H9 (cell line): ENCODE data around the gene MIPOL1. TPM values are rescaled to one million over a fixed set of nuclear protein-coding genes. Genes with fewer than 3 reads are reported as not detected.

Source experiments
- DNase-seq: peaks from one replicate; pipeline ENCODE4 v3.0.0-alpha.2; 2017
- H2AFZ ChIP-seq: one replicate; pipeline ENCODE4 v1.6.1; 2013; ENCODE audit warnings: mild to moderate bottlenecking, low read length, control low read depth, moderate library complexity
- H2AK5ac ChIP-seq: 2 replicates; pipeline ENCODE4 v1.6.1; 2013; ENCODE audit warnings: low read length, control low read depth, mixed read lengths; ENCODE audit not compliant: insufficient read length
- H2BK120ac ChIP-seq: one replicate; pipeline ENCODE4 v1.6.1; 2013; ENCODE audit warnings: low read depth, mild to moderate bottlenecking, low read length, control low read depth, inconsistent platforms; ENCODE audit not compliant: poor library complexity, severe bottlenecking
- H2BK12ac ChIP-seq: 2 replicates; pipeline ENCODE4 v1.6.1; 2013; ENCODE audit warnings: low read length, control low read depth, mixed read lengths, low read depth; ENCODE audit not compliant: insufficient read length
- H2BK15ac ChIP-seq: 2 replicates; pipeline ENCODE4 v1.6.1; 2013; ENCODE audit warnings: low read depth, low read length, control low read depth
- H2BK20ac ChIP-seq: one replicate; pipeline ENCODE4 v1.6.1; 2013; ENCODE audit warnings: low read depth, mild to moderate bottlenecking, low read length, control low read depth, inconsistent platforms; ENCODE audit not compliant: poor library complexity, severe bottlenecking
- H2BK5ac ChIP-seq: 2 replicates; pipeline ENCODE4 v1.6.1; 2013; ENCODE audit warnings: low read length, control low read depth, mixed read lengths; ENCODE audit not compliant: insufficient read length
- H3K14ac ChIP-seq: 2 replicates; pipeline ENCODE4 v1.6.1; 2013; ENCODE audit warnings: low read length, control low read depth; ENCODE audit not compliant: insufficient read depth
- H3K18ac ChIP-seq: 2 replicates; pipeline ENCODE4 v1.6.1; 2013; ENCODE audit warnings: low read depth, mild to moderate bottlenecking, mixed read lengths, low read length, control low read depth; ENCODE audit not compliant: insufficient read length
- H3K23ac ChIP-seq: 2 replicates; pipeline ENCODE4 v1.6.1; 2013; ENCODE audit warnings: low read length, control low read depth, mixed read lengths, low read depth; ENCODE audit not compliant: insufficient read length
- H3K23me2 ChIP-seq: 2 replicates; pipeline ENCODE4 v1.6.1; 2013; ENCODE audit warnings: low read depth, mild to moderate bottlenecking, mixed read lengths, low read length, control low read depth; ENCODE audit not compliant: insufficient read length, poor library complexity, severe bottlenecking
- H3K27ac ChIP-seq: 2 replicates; pipeline ENCODE4 v1.5.1; 2013; ENCODE audit warnings: low read length, control low read depth, mixed read lengths, low read depth; ENCODE audit not compliant: insufficient read length
- H3K27me3 ChIP-seq: 2 replicates; pipeline ENCODE4 v1.6.1; 2013; ENCODE audit warnings: low read length, control low read depth, inconsistent platforms; ENCODE audit not compliant: insufficient read depth
- H3K4ac ChIP-seq: 2 replicates; pipeline ENCODE4 v1.6.1; 2013; ENCODE audit warnings: low read depth, mild to moderate bottlenecking, control low read depth, inconsistent platforms, low read length, moderate library complexity
- H3K4me1 ChIP-seq: 2 replicates; pipeline ENCODE4 v1.6.1; 2013; ENCODE audit warnings: low read length, control low read depth, inconsistent platforms; ENCODE audit not compliant: insufficient read depth
- H3K4me2 ChIP-seq: 2 replicates; pipeline ENCODE4 v1.6.1; 2013; ENCODE audit warnings: low read length, control low read depth, mixed read lengths; ENCODE audit not compliant: insufficient read length, insufficient read depth
- H3K56ac ChIP-seq: 2 replicates; pipeline ENCODE4 v1.6.1; 2013; ENCODE audit warnings: low read depth, mild to moderate bottlenecking, mixed read lengths, low read length, control low read depth; ENCODE audit not compliant: insufficient read length
- H3K79me1 ChIP-seq: 2 replicates; pipeline ENCODE4 v1.6.1; 2013; ENCODE audit warnings: low read depth, mild to moderate bottlenecking, moderate library complexity, low read length, control low read depth, inconsistent platforms; ENCODE audit not compliant: insufficient read depth, poor library complexity, severe bottlenecking
- H3K79me2 ChIP-seq: 2 replicates; pipeline ENCODE4 v1.6.1; 2013; ENCODE audit warnings: low read length, control low read depth, inconsistent platforms; ENCODE audit not compliant: insufficient read depth
- H3K9ac ChIP-seq: 2 replicates; pipeline ENCODE4 v1.6.1; 2013; ENCODE audit warnings: low read length, control low read depth, mixed read lengths; ENCODE audit not compliant: insufficient read length; ENCODE audit errors: extremely low read depth
- H3K9me3 ChIP-seq: one replicate; pipeline ENCODE4 v1.6.1; 2013; ENCODE audit warnings: low read depth, low read length, inconsistent platforms; ENCODE audit not compliant: control insufficient read depth
- H3T11ph ChIP-seq: one replicate; pipeline ENCODE4 v1.6.1; 2013; ENCODE audit warnings: mild to moderate bottlenecking, low read length, control low read depth, inconsistent platforms
- H4K20me1 ChIP-seq: one replicate; pipeline ENCODE4 v1.6.1; 2013; ENCODE audit not compliant: control insufficient read depth, insufficient read length, insufficient read depth
- H4K5ac ChIP-seq: 2 replicates; pipeline ENCODE4 v1.6.1; 2013; ENCODE audit warnings: low read depth, mild to moderate bottlenecking, mixed read lengths, low read length, control low read depth; ENCODE audit not compliant: insufficient read length
- H4K8ac ChIP-seq: replicated peaks from 2 replicates; pipeline ENCODE4 v1.6.1; 2013; ENCODE audit warnings: low read length, control low read depth, mixed read lengths, low read depth; ENCODE audit not compliant: insufficient read length
- H4K91ac ChIP-seq: 2 replicates; pipeline ENCODE4 v1.6.1; 2013; ENCODE audit warnings: low read depth, mild to moderate bottlenecking, moderate library complexity, mixed read lengths, low read length, control low read depth; ENCODE audit not compliant: insufficient read length
- H3K27ac Mint-ChIP-seq, 3 experiments: 2 replicates in 2 of 3; 3 replicates in 1 of 3; pipeline ENCODE4 v1.8.0; 2020 to 2021; ENCODE audit warnings: mixed read lengths in 3 of 3, mild to moderate bottlenecking in 1 of 3, moderate library complexity in 1 of 3
- H3K27me3 Mint-ChIP-seq: 2 replicates; pipeline ENCODE4 v1.8.0; 2021; ENCODE audit warnings: low read depth, mild to moderate bottlenecking, moderate library complexity, mixed read lengths
- H3K36me3 Mint-ChIP-seq, 3 experiments: 2 replicates in 2 of 3; 3 replicates in 1 of 3; pipeline ENCODE4 v1.8.0; 2020 to 2021; ENCODE audit warnings: low read depth in 3 of 3, mixed read lengths in 3 of 3; ENCODE audit not compliant: insufficient read depth in 1 of 3
- H3K4me1 Mint-ChIP-seq, 2 experiments: 2 replicates each; pipeline ENCODE4 v1.8.0; 2020; ENCODE audit warnings: mixed read lengths in 2 of 2
- H3K4me3 Mint-ChIP-seq, 2 experiments: 2 replicates in 1 of 2; 3 replicates in 1 of 2; pipeline ENCODE4 v1.8.0; 2020 to 2021; ENCODE audit warnings: mild to moderate bottlenecking in 2 of 2, mixed read lengths in 2 of 2, moderate library complexity in 1 of 2
- H3K9me3 Mint-ChIP-seq, 2 experiments: 2 replicates in 1 of 2; 3 replicates in 1 of 2; pipeline ENCODE4 v1.8.0; 2020; ENCODE audit warnings: mild to moderate bottlenecking in 2 of 2, mixed read lengths in 2 of 2, moderate library complexity in 1 of 2
- CTCF ChIP-seq: fragments of 200-600 bp; sonication (generic); conservative IDR thresholded peaks from 3 replicates; pipeline ENCODE4 v1.8.0; 2021; ENCODE audit warnings: antibody characterized with exemption, mild to moderate bottlenecking
- WGBS: extraction: QIAGEN DNeasy Blood & Tissue Kit; methylation state at CpG from one replicate; pipeline ENCODE4 v1.1.7; 2013; ENCODE audit warnings: missing lambda C conversion rate, low lambda C conversion rate, mixed read lengths; ENCODE audit not compliant: insufficient read length; ENCODE audit errors: extremely low coverage; 5-methylcytosine and 5-hydroxymethylcytosine counted together
- total RNA-seq: library from RNA; stranded (reverse); gene quantifications from 2 replicates; pipeline ENCODE4 v1.2.1, GENCODE V29; 2021

Gene MIPOL1
- total RNA-seq, 1 experiment from 2014 or later = 15.6 TPM

- Histone ChIP-seq H4K20me1 (no peaks in the 10 kb centered on the region), H4K5ac (no peak overlapping the region), H3T11ph (no peak overlapping the region), H3K9ac (no peak overlapping the region), H3K79me2 (no peaks in the 10 kb centered on the region), H2AFZ (no peak overlapping the region), H3K18ac (no peak overlapping the region), H3K27ac (no peak overlapping the region), H3K4me1 (no peaks in the 10 kb centered on the region), H3K27me3 (no peaks in the 10 kb centered on the region), H3K4ac (no peak overlapping the region), H2BK5ac (no peak overlapping the region), H3K79me1 (no peaks in the 10 kb centered on the region), H3K14ac (no peak overlapping the region), H3K9me3 (no peaks in the 10 kb centered on the region), H2AK5ac (no peak overlapping the region), H2BK20ac (no peak overlapping the region), H2BK120ac (no peak overlapping the region), H4K8ac (no peak overlapping the region), H3K23ac (no peak overlapping the region), H4K91ac (no peak overlapping the region), H2BK12ac (no peak overlapping the region), H3K23me2 (no peaks in the 10 kb centered on the region), H3K56ac (no peak overlapping the region), H2BK15ac (no peak overlapping the region), H3K4me2 (no peak overlapping the region)
- DNase-seq = no peak
- Mint-ChIP-seq H3K27ac (peak overlapping the region; percentile 49 to 90 (median 86)), H3K36me3 (peaks cover 27 to 40% (median 30%) of the 10 kb centered on the region in 3 experiments), H3K4me3 (no peak overlapping the region), H3K9me3 (peaks cover 23 to 34% of the 10 kb centered on the region in 2 experiments), H3K4me1 (peaks cover 9 to 11% of the 10 kb centered on the region in 2 experiments), H3K27me3 (no peaks in the 10 kb centered on the region)
- no peak for TF ChIP-seq CTCF
- WGBS = no CpG with 5 or more reads among the region's 3 CpGs
Measured at GRCh38 chr14:37397941-37398215, 200.1 kb downstream of the MIPOL1 start.
